Fibroblast of lung (primary cell): ENCODE measurements around the gene CLASP2.

Experiments used
- CTCF ChIP-seq, 2 donors: IDR thresholded peaks in 1 of 2; conservative IDR thresholded peaks in 1 of 2; 1 replicate in 1 of 2; 2 replicates in 1 of 2; pipeline ENCODE4 v1.5.1; 2011 to 2012; ENCODE audit warnings: low read length in 2 of 2, control low read depth in 1 of 2, inconsistent platforms in 1 of 2, low read depth in 1 of 2, mild to moderate bottlenecking in 1 of 2
- EZH2 ChIP-seq: IDR thresholded peaks from 2 replicates; pipeline ENCODE4 v1.5.1; 2012; ENCODE audit warnings: low read length, control low read depth, mild to moderate bottlenecking; ENCODE audit errors: missing control alignments

GRCh38 chr3:33634262-33634661 is 83.8 kb downstream of the CLASP2 start:
- TF ChIP-seq CTCF (conservative IDR thresholded peaks at IDR 0.05 in 1 of 2, IDR thresholded peaks at IDR 0.05 in 1 of 2; ENCODE audit: low read depth in 1 of 2, low read length in 2 of 2): no peak
- TF ChIP-seq EZH2: no peak
